HG02943 (cell line): ENCODE data around the gene IKZF5.

Experiments
- ATAC-seq: cut with Tn5 transposase; IDR thresholded peaks from one replicate; pipeline ENCODE4 v1.9.1; 2021; ENCODE audit warnings: mild to moderate bottlenecking, low read depth, moderate library complexity; ENCODE audit not compliant: unreplicated experiment

IKZF5 gene

DNA sequence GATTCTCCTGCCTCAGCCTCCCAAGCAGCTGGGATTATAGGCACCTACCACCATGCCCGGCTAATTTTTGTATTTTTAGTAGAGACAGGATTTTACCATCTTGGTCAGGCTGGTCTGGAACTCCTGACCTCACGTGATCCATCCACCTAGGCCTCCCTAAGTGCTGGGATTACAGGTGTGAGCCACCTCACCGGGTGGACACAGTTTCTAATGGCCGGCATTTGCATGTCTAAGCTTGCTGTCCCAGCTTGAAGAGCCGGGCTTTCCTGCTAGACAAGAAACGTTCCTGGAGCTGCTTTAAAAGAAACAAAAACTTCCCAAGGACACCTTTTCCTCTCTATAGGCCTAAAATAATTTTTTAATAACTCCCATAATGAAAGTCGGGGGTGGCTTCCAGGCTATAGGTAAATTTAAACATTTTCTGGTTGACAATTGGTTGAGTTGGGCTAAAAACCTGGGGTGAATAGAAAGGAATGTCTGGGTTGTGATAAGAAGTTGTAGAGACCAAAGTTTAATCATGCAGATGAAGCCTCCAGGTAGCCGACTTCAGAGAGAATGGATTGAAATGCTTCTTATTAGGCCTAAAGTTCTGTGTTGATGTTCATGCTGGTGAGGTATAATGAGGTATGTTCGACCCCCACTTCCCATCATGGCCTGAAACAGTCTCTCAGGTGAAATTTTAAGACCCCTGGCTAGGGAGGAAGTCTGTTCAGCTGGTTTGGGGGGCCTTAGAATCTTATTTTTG is 9.0 kb upstream of the IKZF5 start:
- ATAC-seq: no peak

DNA sequence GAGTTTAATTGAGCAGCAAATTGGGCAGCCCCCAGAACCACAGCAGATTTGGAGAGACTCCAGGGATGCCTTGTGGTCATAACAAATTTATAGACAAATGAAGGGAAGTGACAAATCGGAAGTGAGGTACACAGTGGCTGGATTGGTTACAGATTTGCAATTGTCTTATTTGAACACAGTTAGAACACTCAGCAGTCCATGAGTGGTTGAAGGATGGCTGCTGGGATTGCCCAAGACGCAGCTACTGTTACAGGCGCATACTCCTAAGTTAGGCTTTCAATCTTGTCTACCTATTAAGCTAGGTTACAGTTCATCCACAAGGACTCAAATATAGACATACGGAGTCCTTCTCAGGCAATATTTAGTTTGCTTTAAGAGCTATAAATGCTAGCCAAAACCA is 7.6 kb upstream of the IKZF5 start:
- no peak for ATAC-seq

DNA sequence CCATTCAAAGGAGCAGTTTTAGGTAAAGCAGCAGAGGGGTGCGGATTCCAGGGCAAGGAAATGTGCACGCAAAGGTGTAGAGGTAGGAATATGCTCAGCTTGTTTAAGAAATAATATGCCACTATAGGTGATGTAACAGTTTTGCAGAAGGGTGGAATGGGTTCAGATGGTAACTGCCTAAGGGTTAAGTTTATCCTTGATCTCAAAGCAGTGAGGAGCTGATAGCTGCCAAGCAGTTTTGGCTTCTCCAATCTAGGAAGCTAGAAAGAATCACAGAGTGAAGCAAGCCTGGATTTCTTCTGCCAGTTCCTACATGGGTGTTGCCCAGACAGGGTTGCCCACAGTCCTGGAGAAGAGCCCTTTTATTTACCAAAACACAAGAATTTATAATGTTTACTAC is 6.2 kb upstream of the IKZF5 start:
- ATAC-seq: no peak

DNA sequence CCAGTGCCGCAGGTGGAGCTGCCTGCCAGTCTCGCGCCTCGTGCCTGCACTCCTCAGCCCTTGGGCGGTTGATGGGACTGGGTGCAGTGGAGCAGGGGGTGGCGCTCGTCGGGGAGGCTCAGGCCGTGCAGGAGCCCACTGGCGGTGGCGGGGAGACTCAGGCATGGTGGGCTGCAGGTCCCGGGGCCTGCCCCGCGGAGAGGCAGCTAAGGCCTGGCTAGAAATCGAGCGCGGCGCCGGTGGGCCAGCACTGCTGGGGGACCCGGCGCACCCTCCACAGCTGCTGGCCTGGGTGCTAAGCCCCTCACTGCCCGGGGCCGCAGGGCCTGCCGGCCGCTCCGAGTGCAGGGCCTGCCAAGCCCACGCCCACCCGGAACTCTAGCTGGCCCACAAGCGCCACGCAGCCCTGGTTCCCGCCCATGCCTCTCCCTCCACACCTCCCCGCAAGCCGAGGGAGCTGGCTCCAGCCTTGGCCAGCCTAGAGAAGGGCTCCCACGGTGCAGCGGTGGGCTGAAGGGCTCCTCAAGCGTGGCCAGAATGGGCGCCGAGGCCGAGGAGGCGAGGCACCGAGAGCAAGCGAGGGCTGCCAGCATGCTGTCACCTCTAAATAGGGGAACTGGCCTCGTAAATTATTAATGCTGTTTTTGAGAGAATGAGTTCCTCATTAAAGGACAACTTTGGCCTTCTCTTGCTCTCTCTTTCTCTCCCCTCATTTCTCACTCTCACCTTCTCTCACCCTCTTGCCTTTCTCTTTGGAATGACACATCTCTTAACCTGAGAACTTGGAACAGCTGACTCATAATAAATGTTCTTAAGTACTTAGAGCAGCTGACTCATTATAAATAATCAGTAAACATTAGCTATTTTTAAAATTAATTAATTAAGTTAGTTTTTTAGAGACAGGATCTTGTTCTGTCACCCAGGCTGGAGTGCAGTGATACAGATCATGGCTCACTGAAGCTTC is 5.1 kb upstream of the IKZF5 start:
- ATAC-seq: no peak

DNA sequence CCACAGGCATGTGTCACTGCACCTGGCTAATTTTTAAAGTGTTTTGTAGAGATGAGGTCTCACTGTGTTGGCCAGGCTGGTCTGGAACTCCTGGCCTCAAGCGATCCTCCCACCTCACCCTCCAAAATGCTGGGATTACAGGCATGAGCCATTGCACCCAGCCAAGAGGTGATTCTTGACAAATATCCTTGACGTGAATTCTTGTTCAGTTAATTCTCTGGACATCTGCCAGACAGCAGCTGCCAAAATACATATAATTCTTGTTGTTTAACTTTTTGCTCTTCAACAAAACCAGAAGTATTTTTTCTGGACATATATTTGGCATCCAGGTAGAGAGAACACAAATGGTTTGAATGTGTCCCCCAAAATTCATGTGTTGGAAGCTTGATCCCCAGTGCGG is 3.4 kb upstream of the IKZF5 start:
- ATAC-seq: no peak

DNA sequence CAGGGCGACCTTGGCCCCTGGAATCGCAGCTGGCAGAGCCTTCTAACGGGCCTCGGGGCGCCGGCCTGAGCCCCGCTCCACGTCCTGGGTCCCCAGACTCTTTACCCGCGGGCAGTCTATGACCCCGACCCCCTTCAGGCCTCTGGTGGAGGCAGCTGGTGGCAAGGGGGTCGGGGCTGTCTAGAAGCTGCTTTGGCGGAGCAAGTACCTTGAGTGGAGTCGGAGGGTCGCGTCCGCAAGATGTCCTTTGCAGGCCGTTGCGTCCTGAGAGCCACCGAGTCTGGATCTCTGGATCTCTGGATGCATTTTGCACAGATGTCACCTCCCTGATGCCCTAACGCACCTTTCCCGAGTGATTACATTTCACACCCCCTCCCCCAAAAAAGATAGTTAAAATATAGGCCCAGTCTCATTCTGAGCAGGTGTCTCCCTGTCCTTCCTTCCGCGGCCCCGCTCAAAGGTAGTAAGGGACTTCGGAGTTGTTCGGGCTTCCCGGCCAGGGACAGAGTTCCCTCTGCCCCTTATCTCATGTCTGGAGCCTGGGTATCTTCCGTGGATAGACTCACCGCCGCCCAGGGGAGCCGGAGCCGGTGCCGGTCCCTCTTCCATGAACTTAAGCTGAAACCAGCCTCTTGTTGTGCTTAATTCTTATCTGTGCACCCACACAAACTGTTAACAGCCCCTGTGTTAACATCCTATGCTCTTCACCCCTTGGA is 668 bp upstream of the IKZF5 start:
- ATAC-seq: peak; percentile 0

DNA sequence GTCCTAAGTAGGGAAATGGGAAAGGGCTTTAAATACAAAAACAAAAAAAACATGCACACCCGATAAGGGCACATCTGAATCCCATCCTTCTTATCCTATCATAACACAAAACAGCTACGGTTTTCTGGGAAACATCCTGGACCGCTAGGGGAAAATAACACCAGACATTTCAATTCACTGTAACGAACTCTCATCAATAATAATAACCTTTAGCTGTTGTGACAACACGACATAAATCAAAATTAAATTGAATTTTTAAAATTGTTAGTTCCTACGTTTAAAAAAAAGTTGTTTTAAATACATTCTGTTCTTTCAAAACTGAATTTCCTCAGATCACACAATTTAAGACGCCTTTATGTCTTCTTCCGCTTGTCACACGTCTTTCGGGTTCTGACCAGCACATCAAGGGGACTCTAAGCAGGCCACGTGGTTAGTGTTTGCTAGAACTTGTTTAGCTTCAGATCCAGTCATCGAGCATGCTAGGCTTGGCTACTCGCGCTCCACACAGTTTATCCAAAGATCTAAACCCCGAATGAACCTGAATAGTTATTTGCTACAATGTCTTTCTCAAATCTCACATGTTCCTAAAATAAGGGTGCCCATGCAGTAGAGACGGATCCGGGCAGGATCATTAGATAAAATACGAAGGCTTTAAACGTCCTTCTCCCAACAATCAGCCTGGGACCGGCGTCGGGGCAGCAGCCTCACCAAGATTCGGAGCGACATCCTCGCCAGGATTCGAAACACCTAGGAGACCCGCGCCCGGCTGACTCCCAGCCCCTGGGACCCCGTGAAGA is 839 bp downstream of the IKZF5 start:
- ATAC-seq: peak; percentile 35

DNA sequence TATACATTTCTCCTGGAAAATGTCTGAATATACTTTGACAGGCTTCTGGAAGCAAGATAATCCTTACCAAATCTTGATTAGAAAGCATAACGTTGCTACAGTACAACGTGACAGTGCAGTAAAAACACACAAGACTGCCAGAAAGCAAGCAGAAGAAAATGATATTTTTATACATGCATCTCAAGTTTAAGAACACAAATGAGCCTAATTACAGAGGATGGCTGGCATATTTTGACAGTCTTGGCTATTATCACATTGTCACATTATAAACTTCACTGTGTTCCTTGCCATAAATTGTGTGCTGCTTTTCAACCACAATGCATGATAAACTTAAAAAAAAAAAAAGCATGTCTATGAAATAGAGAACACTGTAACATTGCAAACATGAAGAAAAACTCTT is 4.3 kb downstream of the IKZF5 start:
- ATAC-seq: no peak

DNA sequence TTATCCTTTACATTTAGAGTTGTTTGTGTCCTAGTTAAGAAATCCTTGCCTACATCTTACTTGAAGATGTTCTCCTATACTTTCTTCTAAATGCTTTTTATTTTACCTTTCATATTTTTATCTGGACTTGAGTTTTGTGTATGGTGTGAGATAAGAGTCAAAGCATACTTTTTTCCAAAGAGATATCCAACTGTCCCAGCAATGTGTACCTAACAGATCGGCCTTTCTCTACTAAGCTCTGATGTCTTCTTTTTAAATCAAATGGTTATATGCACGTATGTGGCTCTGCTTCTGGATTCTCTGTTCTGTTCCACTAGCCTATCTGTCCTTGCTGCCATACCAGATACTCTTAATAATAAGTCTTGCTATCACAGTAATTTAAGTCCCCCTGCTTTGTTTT is 7.2 kb downstream of the IKZF5 start:
- no peak for ATAC-seq

DNA sequence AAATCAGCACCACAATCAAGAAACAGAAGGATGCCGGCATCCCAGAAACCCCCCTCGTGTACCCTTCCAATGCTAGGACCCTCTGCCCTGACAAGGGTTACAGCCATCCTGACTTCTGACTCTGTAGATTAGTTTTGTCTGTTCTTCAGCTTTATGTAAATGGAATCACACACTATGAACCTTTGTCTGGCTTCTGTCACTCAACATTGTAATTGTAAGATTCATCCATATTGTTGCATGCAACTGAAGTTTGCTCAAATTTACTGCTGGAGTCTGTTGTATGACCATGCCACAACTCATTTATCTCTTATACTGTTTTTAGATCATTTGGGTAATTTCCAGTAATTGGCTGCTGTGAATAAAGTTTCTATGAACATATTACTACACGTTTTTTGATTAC is 8.4 kb downstream of the IKZF5 start:
- no peak for ATAC-seq

DNA sequence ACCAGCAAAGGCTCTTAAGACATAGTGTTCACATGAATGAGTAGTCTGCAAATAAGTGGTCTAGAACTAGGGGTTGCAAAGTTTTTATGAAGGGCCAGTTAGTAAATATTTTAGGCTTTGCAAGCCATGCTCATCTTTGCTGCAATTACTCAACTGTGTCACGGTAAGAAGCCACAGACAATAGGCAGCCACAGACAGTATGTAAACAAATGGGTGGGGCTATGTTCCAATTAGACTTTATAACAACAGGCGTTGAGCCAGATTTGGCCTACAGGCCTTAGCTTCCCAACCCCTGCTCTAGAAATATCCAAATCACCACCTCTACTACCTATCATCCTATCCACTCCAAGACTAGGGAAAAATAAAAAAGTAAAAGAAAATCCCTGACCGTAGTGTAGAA is 9.2 kb downstream of the IKZF5 start:
- ATAC-seq: no peak

DNA sequence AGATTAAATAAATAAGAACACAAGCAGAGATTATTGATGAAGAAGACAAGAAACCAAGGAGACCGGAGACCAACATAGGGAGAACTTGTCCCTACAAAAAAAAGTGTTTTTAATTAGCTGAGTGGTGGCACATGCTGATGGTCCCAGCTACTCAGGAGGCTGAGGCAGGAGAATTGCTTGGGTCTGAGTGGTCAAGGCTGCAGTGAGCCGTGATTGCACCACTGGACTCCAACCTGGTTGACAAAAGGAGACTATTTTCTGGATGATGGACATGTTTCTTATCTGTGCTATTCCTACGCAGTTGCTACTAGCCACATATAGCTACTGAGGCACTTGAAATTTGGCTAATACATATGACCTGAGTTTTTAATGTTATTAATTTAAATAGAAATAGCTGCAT is 9.7 kb downstream of the IKZF5 start:
- no peak for ATAC-seq

DNA sequence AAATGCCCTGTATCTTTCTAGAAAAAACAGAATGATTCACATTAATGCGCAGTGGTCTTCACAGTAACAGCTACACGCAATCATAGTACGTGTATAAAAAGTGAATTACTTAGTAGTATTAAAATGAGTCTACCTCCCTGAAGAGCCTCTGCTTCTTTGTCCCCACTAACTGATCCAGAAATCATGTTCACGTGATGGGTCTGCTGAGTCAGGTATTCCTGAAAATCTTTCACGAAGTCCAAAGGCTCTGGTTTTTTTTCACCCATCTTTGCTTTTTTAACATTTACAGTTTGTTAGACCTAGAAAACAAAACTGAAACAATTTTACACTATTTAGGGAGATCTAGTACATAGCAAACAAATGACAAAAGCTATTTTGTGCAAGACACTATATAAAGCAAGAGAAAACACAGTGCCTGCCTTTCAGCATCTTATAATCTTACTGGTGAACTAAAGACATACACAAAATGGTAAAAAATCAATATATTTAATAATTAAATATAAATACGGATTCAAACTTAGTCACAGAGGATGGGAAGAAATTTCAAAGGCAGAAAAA is 10.2 kb downstream of the IKZF5 start:
- no peak for ATAC-seq

DNA sequence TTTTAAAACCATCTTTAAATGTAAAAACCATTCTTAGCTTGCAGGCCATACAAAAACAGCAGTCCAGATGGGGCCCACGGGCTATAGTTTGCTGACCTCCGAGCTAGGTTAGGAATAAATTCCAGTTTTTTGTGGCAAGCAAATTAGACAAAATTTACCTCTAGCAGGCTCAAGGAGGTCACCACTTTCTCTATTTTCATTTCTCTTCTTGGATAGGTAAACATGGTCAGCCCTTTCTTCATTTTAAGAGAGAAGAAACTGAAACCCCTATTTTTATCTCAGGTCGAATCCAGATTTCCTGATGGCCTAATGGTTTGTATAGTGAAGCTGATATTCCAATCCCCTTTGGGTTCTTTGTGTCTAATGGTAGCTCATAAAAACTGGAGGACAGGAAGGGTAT is 10.7 kb downstream of the IKZF5 start:
- no peak for ATAC-seq

DNA sequence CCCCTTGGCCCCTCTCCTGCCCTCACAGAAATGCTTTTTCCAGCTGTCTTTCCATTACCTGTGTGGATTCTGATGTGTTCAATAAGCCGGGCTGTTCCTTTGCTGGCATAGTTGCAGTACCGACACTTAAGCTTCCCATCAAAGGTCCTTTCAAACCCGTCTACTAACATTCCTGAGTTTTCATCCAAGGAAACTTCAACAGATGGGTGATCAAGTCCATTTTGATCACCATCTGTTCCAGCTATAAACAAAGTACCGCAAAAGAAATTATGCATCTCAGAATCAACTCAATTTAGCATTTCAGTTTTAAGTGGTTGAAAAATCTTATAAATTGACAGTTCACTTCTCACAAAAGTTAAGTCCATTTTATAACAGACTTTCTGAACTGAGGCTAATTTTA is 12.7 kb downstream of the IKZF5 start:
- ATAC-seq: no peak

DNA sequence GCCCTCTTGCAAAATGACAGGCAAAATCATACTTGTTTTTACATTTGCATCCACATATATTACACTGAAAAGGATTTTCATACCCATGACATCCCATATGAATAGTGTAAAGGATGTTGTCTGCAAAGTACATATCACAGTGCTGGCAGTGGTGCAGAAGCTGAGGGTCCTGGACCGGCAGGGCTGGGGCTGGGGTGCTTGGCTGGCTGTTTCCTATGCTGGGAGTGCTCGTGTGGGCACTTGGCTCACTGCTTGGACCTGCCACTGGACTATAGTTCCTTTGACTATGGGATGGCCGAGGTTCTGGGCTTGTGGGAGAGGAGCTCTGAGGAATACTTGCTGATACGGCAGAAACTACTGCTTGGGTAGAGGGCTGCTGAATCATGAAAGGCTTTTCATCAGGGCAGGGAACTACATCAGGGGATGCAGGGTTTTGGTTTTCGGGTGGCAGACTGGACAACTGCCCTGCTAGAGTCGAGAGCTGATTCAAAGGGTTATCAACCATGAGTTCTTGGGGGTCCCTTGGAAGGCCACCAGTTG is 14.7 kb downstream of the IKZF5 start:
- no peak for ATAC-seq

DNA sequence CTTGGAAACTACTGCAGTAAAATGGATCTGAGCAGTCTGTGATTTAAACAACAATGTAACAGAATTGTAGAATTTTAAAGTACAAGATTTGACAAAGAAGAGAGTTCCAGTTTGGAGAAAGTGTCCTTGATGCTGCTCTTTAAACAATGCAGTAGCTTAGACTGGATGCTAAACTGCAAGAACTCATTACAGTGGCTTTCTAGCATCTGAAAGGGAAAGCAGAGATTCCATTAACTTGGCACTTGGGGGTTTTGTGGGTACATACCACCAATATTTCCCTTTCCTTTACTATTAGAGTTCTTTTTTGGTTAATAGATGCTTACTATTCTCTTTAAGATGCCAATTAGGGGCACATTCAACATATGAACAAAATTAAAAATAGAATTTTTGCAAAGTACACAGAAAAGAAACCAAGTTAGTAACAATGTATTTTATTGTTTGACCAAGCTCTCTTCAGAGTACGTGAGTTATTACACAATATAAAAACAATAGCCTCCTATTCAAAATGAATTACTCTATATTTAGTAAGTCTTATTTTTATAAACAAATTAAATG is 16.5 kb downstream of the IKZF5 start:
- ATAC-seq: no peak

DNA sequence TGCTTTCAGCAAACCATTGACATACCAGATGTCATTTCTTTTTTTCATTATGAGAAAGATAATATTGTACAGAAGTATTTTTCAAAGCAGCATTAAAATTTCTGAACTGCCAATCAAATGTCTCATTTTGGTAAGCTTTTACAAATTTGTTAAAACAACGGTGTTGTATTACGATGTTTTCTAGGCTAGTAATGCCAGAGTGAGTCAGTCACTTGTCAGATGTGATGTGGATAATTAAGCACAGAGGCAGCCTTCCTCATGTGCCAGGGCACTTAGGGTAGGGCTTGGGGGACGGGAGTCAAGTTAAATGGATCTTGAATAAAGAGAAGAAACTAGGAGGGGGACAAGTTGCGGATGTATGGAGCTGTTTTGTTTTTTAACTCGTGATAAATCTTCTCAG is 18.3 kb downstream of the IKZF5 start:
- ATAC-seq: no peak

DNA sequence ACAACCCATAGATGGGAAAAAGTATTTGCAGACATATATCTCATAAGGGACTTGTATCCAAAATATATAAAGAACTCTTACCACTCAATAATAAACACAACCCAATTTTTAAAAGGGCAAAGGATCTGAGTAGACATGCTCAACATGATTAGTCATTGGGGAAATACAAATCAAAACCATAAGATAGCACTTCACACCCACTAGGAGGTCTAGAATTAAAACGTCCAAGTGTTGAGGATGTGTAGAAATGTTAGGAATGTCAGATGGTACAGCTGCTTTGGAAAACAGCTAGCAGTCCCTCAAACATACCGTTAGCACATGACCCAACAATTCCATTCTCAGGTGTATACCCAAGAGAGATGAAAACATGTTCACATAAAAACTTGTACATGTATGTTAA is 20.1 kb downstream of the IKZF5 start:
- no peak for ATAC-seq

DNA sequence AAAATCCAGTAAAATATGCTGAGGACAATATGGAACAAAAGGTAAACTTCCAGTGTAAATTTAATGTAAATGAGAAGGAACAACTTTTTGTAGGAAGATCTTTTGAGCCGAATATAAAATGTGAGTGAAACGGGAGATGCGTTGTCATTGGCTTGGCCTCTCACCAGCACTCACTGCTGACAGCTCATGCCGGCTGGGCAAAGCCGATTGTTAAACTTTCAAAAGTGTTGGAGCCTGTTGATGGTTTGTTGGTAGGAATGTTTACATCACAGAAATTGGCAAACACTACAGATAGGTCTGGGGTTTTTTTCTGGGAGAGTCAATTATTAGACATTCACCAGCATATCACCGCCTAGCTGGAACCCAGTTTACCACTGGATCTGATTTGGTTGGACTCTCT is 22.3 kb downstream of the IKZF5 start:
- ATAC-seq: no peak
